ENCODE measurements around the gene ZNF70.

ZNF70 gene

GRCh38 chr22:23778577-23778900 is 27.6 kb upstream of the ZNF70 start:
- DNase-seq, result no peak

DNA sequence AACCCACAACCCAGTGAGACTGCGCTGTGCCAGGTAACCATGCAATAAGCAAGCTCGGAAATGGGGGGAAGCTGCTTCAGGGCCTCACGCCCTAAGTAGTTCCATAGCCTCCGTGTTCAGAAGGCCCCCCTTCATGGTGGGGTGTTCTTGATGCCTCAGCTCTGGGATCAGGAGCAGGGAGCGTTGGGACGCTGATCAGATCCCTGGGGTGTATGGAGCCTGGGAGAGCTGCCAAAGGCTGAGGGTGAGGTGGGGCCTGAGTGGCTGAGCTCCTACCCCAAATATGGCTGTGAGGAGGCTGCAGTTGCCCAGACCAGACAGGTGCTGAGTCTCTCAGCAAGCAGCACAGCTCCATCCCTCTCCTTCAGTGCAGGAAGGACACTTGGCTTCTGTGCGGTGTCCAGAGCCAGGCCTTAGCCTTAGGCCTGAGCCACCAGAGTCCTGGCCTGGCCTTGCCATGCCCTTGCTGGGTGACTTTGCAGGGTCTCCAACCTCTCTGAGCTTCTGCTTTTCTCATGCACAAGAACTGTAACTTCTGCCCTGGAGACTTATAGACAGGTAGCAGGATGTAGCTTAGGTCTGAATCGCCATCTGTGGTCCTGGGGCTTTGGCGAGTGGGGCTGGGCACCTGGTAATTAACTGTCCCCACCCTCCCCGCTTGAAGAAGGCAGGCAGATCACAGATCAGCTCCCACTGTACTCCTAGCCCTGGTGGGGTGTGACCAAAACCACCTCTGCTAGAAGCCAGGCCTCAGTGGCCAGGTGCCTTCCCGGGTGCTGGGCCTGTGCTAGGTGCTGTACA is 27.1 kb upstream of the ZNF70 start:
- no peak for DNase-seq

DNA sequence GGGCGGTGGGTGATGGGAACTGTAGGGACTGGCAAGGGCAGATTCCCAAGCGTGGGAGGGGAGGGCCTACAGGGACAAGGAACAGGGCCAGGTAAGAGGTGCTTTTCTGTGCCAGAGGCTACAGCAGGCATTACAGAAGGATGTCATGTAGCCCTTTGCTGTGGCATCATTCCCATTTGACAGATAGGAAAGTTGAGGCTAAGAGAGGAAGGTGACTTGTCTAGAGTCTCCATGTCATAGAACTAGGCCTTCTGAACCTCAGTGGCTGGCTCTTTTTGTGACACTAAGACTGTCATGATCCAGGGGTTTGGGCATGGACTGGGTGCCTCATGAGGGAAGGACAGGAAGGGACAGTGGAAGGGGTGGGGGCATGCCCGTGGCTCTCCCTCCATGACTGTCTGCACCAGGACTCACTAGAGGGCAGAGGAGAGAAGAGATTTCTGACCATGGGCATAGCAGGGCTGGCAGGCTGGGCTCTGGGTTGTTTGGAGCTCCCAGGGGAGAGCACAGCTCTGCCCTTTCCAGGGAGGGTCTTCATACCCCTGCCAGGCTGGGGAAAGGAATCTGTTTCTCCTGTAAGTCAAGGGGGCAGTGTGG is 25.0 kb upstream of the ZNF70 start:
- no peak for DNase-seq

GRCh38 chr22:23774922-23775436 is 24.1 kb upstream of the ZNF70 start:
- no peak for DNase-seq

DNA sequence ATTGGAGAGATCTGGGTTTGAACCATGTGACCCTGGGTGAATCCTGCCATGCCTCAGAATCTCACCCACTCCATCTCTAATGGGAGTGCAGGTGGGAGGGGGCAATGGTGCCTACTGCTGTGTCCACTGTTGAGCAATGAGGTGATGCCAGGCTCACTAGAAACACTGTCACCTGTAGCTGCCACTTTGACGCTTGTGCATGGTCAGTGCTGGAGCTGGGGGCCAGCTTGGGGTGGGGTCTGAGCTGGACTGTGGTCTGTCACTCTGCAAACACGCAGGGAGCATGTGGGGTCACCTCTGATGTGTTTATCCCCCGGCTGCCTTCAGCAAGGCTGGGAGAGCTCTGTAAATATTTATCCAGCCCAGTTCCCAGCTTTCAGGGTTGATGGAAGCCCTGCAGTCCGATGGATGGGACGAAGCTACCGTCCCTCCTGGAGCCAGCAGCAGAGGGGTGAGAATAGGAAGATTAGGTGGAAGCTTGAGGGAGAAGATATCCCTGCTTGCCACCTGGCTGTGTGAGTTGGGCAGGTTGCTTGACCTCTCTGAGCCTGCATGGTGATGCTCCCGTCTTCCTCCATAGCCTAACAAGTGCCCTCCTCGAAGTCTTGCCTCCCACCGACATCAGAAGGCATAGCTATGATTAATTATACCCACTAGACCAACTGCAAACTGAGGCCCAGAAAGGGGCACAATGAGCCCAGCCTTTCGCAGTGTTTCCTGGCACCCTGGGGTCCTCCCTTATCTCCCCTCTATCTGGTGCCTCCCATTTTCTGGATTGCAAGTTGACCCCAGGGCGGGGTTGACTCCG is 23.4 kb upstream of the ZNF70 start:
- no peak for DNase-seq

GRCh38 chr22:23773483-23774113 is 22.7 kb upstream of the ZNF70 start:
- DNase-seq, result no peak

DNA sequence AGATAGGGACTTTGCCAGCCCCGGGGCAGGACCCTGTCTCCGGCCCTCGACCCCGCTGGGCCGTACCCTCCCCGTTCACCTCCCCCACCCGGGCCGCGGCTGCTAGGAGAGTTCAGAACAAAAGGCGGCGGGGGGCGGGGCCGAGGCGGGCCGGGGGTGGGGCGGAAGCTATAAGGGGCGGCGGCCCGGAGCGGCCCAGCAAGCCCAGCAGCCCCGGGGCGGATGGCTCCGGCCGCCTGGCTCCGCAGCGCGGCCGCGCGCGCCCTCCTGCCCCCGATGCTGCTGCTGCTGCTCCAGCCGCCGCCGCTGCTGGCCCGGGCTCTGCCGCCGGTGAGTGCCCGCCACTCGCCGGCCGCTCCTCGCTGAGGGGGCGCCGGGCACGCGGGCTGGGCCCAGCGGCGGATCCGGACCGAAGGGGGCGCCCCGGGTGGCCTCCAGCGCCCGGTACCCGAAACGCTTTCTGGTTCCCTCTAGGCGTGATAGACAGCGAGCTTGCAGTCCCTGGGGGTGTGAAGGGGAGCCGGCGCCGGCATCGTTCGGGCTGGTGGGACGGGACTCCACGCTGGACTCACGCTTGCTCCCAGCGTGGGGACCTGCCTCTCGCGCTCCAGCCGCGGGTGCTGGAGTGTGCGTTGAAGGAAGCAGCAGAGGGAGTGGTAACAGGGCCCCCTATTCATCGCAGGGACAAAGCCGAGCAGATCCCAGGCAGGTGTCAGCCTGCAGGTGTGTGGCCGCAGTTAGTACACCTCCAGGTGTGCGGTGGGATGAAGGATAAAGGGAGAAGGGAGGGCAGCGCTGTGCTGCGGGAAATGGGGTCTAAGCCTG is 21.9 kb upstream of the ZNF70 start, which contains the start of gene MMP11:
TSS of gene MMP11 (plus strand) at position 201 of the 825 bp plus-strand sequence. CDS start at position 223, 22 bp downstream.
- peak; percentile 78 for DNase-seq

- no peak for DNase-seq
Measured at GRCh38 chr22:23772315-23772648, 21.4 kb upstream of the ZNF70 start.

GRCh38 chr22:23769321-23769965 is 18.5 kb upstream of the ZNF70 start:
- no peak for DNase-seq

GRCh38 chr22:23767673-23768548 is 17.0 kb upstream of the ZNF70 start, which contains the start of gene CHCHD10:
TSS of gene CHCHD10 (minus strand) at chr22:23767972. CDS start at chr22:23767874, 98 bp downstream.
- DNase-seq, result peak; percentile 92

DNA sequence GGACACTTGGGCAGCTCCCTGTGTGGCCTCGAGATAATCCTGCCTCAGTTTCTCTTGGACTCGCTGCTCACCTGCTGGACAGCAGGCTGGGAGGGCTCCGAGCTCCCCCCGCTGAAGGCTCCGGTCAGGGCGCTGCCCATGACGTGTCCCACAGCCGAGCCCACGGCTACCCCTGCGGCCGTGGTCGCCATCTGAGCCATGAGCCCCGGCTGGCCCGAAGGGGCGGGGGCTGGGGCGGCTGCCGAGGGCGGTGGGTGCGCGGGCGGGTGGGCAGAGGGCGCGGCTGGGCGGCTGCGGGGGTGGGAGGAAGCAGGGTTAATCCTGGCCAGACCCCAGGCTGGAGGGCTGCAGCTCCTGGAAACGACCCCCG is 16.4 kb upstream of the ZNF70 start:
- no peak for DNase-seq

- no peak for DNase-seq
Measured at GRCh38 chr22:23764899-23765881, 14.3 kb upstream of the ZNF70 start.

- DNase-seq, result no peak
Measured at GRCh38 chr22:23763954-23764353, 13.0 kb upstream of the ZNF70 start.

DNA sequence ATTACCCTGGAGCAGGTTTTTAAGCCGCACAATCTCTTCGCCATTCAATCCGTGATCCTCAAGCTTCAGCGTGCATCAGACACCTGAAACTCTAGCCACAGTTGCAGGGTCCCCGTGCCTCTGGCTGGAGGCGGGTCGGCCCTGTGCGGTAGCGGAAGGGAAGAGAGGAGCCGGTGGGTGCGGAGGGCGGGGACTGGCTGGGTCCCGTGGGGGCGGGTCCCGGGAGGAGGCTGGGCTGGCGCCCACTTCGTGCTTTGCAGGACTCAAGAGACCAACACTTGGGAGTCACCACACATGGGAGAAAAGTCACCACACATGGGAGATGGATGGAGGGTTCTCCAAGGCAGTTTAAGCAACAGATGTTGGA is 12.7 kb upstream of the ZNF70 start:
- peak; percentile 57 for DNase-seq

DNA sequence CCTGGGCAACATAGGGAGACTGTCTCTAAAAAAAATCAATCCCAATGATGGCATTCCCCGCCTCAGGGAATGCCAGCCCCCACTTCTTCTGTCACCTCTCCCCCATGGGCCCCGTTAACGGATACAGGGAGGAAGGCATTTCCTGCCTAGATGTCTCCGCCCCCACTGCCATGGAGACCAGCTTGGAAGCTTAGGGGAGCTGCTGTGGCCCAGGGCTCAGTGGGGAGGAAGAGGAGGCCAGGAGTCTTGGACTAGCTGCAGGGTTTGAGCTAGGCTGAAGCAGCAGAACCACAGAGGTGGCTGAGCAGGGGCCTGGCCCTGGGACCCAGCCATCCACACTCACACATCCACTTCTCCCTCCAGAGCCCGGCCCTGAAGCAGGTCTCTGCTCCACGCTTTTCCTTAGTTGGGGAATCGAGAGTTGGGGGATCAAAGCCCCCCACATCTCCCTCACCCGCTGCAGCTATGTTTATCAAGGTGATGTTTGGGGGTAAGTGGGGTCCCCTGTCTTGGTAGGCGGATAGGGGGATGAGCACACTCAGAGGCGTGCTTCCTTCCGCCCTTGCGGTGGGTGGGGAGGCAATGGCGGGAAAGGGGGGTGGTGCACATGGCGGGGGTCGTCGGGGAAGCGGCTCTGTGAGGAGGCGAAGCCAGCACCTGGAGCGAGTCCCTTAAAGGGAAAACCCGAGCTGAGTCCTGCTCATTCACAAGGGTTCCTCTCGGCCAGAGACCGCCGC is 12.1 kb upstream of the ZNF70 start, which contains the start of gene C22orf15:
TSS of gene C22orf15 (plus strand) at position 149 of the 737 bp plus-strand sequence. CDS start at position 466, 317 bp downstream.
- peak; percentile 48 for DNase-seq

DNA sequence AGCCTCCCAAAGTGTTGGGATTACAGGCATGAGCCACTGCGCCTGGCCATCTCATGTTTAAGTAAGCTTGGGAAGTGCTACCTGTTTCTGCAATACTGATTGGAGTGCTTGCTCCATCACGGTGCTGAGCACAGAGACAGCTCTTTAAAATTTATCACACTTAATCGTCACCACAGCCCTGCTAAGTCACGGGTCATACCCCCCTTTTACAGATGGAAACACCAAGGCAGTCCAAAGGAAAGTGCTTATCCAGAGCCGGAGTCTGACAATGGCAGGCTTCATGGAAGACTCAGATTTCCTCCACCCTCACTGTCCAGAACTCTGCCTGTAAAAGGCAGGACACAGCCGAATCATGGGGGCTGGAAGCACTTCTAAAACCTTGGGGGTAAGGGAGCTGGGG is 9.1 kb upstream of the ZNF70 start:
- DNase-seq, result no peak

DNA sequence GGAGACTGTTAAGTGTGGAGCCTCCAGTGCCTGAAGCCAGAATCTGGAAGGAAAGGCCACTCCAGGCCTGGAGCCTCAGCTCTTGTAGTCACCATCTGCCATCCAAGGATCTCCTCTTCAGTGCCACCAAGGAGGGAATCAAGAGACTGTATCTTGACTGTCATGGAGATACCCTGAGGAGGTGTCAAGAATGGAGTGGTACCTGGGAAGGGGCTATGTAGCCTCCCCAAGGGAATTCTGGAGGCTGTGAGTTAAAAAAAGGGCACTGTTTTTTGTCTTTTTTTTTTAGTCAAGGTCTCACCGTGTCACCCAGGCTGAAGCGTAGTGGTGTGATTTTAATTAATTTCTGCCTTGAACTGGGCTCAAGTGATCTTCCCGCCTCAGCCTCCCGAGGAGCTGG is 8.7 kb upstream of the ZNF70 start:
- no peak for DNase-seq

GRCh38 chr22:23756891-23757290 is 6.0 kb upstream of the ZNF70 start:
- DNase-seq, result peak; percentile 59

DNA sequence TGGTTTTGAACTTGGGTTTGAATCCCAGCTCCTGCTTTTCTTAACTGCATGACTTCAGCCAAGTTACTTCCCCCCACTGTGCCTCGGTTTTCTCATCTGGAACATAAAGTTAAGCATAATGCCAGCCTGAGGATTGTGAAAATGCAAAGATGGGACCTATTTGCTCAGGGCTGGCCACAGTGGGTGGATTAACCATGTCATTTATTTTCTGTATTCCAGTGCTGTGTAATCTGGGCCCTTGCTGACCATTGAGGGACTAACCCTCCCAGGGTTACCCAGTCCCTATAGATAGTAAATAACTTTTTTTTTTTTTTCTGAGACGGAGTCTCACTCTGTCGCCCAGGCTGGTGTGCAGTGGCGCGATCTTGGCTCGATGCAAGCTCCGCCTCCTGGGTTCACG is 4.8 kb upstream of the ZNF70 start:
- DNase-seq, result no peak
